H9 (cell line): ENCODE measurements around the gene TRHDE. TPM values are rescaled to one million over a fixed set of nuclear protein-coding genes. Genes with fewer than 3 reads are reported as not detected.

Experiments used
- DNase-seq: peaks from one replicate; pipeline ENCODE4 v3.0.0-alpha.2; 2017
- H2AFZ ChIP-seq: one replicate; pipeline ENCODE4 v1.6.1; 2013; ENCODE audit warnings: mild to moderate bottlenecking, low read length, control low read depth, moderate library complexity
- H2AK5ac ChIP-seq: 2 replicates; pipeline ENCODE4 v1.6.1; 2013; ENCODE audit warnings: low read length, control low read depth, mixed read lengths; ENCODE audit not compliant: insufficient read length
- H2BK120ac ChIP-seq: one replicate; pipeline ENCODE4 v1.6.1; 2013; ENCODE audit warnings: low read depth, mild to moderate bottlenecking, low read length, control low read depth, inconsistent platforms; ENCODE audit not compliant: poor library complexity, severe bottlenecking
- H2BK12ac ChIP-seq: 2 replicates; pipeline ENCODE4 v1.6.1; 2013; ENCODE audit warnings: low read length, control low read depth, mixed read lengths, low read depth; ENCODE audit not compliant: insufficient read length
- H2BK15ac ChIP-seq: 2 replicates; pipeline ENCODE4 v1.6.1; 2013; ENCODE audit warnings: low read depth, low read length, control low read depth
- H2BK20ac ChIP-seq: one replicate; pipeline ENCODE4 v1.6.1; 2013; ENCODE audit warnings: low read depth, mild to moderate bottlenecking, low read length, control low read depth, inconsistent platforms; ENCODE audit not compliant: poor library complexity, severe bottlenecking
- H2BK5ac ChIP-seq: 2 replicates; pipeline ENCODE4 v1.6.1; 2013; ENCODE audit warnings: low read length, control low read depth, mixed read lengths; ENCODE audit not compliant: insufficient read length
- H3K14ac ChIP-seq: 2 replicates; pipeline ENCODE4 v1.6.1; 2013; ENCODE audit warnings: low read length, control low read depth; ENCODE audit not compliant: insufficient read depth
- H3K18ac ChIP-seq: 2 replicates; pipeline ENCODE4 v1.6.1; 2013; ENCODE audit warnings: low read depth, mild to moderate bottlenecking, mixed read lengths, low read length, control low read depth; ENCODE audit not compliant: insufficient read length
- H3K23ac ChIP-seq: 2 replicates; pipeline ENCODE4 v1.6.1; 2013; ENCODE audit warnings: low read length, control low read depth, mixed read lengths, low read depth; ENCODE audit not compliant: insufficient read length
- H3K23me2 ChIP-seq: 2 replicates; pipeline ENCODE4 v1.6.1; 2013; ENCODE audit warnings: low read depth, mild to moderate bottlenecking, mixed read lengths, low read length, control low read depth; ENCODE audit not compliant: insufficient read length, poor library complexity, severe bottlenecking
- H3K27ac ChIP-seq: 2 replicates; pipeline ENCODE4 v1.5.1; 2013; ENCODE audit warnings: low read length, control low read depth, mixed read lengths, low read depth; ENCODE audit not compliant: insufficient read length
- H3K27me3 ChIP-seq: 2 replicates; pipeline ENCODE4 v1.6.1; 2013; ENCODE audit warnings: low read length, control low read depth, inconsistent platforms; ENCODE audit not compliant: insufficient read depth
- H3K4ac ChIP-seq: 2 replicates; pipeline ENCODE4 v1.6.1; 2013; ENCODE audit warnings: low read depth, mild to moderate bottlenecking, control low read depth, inconsistent platforms, low read length, moderate library complexity
- H3K4me1 ChIP-seq: 2 replicates; pipeline ENCODE4 v1.6.1; 2013; ENCODE audit warnings: low read length, control low read depth, inconsistent platforms; ENCODE audit not compliant: insufficient read depth
- H3K4me2 ChIP-seq: 2 replicates; pipeline ENCODE4 v1.6.1; 2013; ENCODE audit warnings: low read length, control low read depth, mixed read lengths; ENCODE audit not compliant: insufficient read length, insufficient read depth
- H3K56ac ChIP-seq: 2 replicates; pipeline ENCODE4 v1.6.1; 2013; ENCODE audit warnings: low read depth, mild to moderate bottlenecking, mixed read lengths, low read length, control low read depth; ENCODE audit not compliant: insufficient read length
- H3K79me1 ChIP-seq: 2 replicates; pipeline ENCODE4 v1.6.1; 2013; ENCODE audit warnings: low read depth, mild to moderate bottlenecking, moderate library complexity, low read length, control low read depth, inconsistent platforms; ENCODE audit not compliant: insufficient read depth, poor library complexity, severe bottlenecking
- H3K79me2 ChIP-seq: 2 replicates; pipeline ENCODE4 v1.6.1; 2013; ENCODE audit warnings: low read length, control low read depth, inconsistent platforms; ENCODE audit not compliant: insufficient read depth
- H3K9ac ChIP-seq: 2 replicates; pipeline ENCODE4 v1.6.1; 2013; ENCODE audit warnings: low read length, control low read depth, mixed read lengths; ENCODE audit not compliant: insufficient read length; ENCODE audit errors: extremely low read depth
- H3K9me3 ChIP-seq: one replicate; pipeline ENCODE4 v1.6.1; 2013; ENCODE audit warnings: low read depth, low read length, inconsistent platforms; ENCODE audit not compliant: control insufficient read depth
- H3T11ph ChIP-seq: one replicate; pipeline ENCODE4 v1.6.1; 2013; ENCODE audit warnings: mild to moderate bottlenecking, low read length, control low read depth, inconsistent platforms
- H4K20me1 ChIP-seq: one replicate; pipeline ENCODE4 v1.6.1; 2013; ENCODE audit not compliant: control insufficient read depth, insufficient read length, insufficient read depth
- H4K5ac ChIP-seq: 2 replicates; pipeline ENCODE4 v1.6.1; 2013; ENCODE audit warnings: low read depth, mild to moderate bottlenecking, mixed read lengths, low read length, control low read depth; ENCODE audit not compliant: insufficient read length
- H4K8ac ChIP-seq: replicated peaks from 2 replicates; pipeline ENCODE4 v1.6.1; 2013; ENCODE audit warnings: low read length, control low read depth, mixed read lengths, low read depth; ENCODE audit not compliant: insufficient read length
- H4K91ac ChIP-seq: 2 replicates; pipeline ENCODE4 v1.6.1; 2013; ENCODE audit warnings: low read depth, mild to moderate bottlenecking, moderate library complexity, mixed read lengths, low read length, control low read depth; ENCODE audit not compliant: insufficient read length
- H3K27ac Mint-ChIP-seq, 3 experiments: 2 replicates in 2 of 3; 3 replicates in 1 of 3; pipeline ENCODE4 v1.8.0; 2020 to 2021; ENCODE audit warnings: mixed read lengths in 3 of 3, mild to moderate bottlenecking in 1 of 3, moderate library complexity in 1 of 3
- H3K27me3 Mint-ChIP-seq: 2 replicates; pipeline ENCODE4 v1.8.0; 2021; ENCODE audit warnings: low read depth, mild to moderate bottlenecking, moderate library complexity, mixed read lengths
- H3K36me3 Mint-ChIP-seq, 3 experiments: 2 replicates in 2 of 3; 3 replicates in 1 of 3; pipeline ENCODE4 v1.8.0; 2020 to 2021; ENCODE audit warnings: low read depth in 3 of 3, mixed read lengths in 3 of 3; ENCODE audit not compliant: insufficient read depth in 1 of 3
- H3K4me1 Mint-ChIP-seq, 2 experiments: 2 replicates each; pipeline ENCODE4 v1.8.0; 2020; ENCODE audit warnings: mixed read lengths in 2 of 2
- H3K4me3 Mint-ChIP-seq, 2 experiments: 2 replicates in 1 of 2; 3 replicates in 1 of 2; pipeline ENCODE4 v1.8.0; 2020 to 2021; ENCODE audit warnings: mild to moderate bottlenecking in 2 of 2, mixed read lengths in 2 of 2, moderate library complexity in 1 of 2
- H3K9me3 Mint-ChIP-seq, 2 experiments: 2 replicates in 1 of 2; 3 replicates in 1 of 2; pipeline ENCODE4 v1.8.0; 2020; ENCODE audit warnings: mild to moderate bottlenecking in 2 of 2, mixed read lengths in 2 of 2, moderate library complexity in 1 of 2
- CTCF ChIP-seq: fragments of 200-600 bp; sonication (generic); conservative IDR thresholded peaks from 3 replicates; pipeline ENCODE4 v1.8.0; 2021; ENCODE audit warnings: antibody characterized with exemption, mild to moderate bottlenecking
- WGBS: extraction: QIAGEN DNeasy Blood & Tissue Kit; methylation state at CpG from one replicate; pipeline ENCODE4 v1.1.7; 2013; ENCODE audit warnings: missing lambda C conversion rate, low lambda C conversion rate, mixed read lengths; ENCODE audit not compliant: insufficient read length; ENCODE audit errors: extremely low coverage; 5-methylcytosine and 5-hydroxymethylcytosine counted together
- total RNA-seq: library from RNA; stranded (reverse); gene quantifications from 2 replicates; pipeline ENCODE4 v1.2.1, GENCODE V29; 2021

TRHDE gene
- total RNA-seq, 1 experiment from 2014 or later = 1.0 TPM

GRCh38 chr12:72261885-72262284, 10.3 kb upstream of the TRHDE start:
- no peak overlapping the region for H3K14ac ChIP-seq
- H3K23ac ChIP-seq = no peak overlapping the region
- no peak overlapping the region for H4K91ac ChIP-seq
- no peak overlapping the region for H3K4ac ChIP-seq
- no peak overlapping the region for H3K27ac ChIP-seq
- H2BK12ac ChIP-seq = no peak overlapping the region
- H3K56ac ChIP-seq = no peak overlapping the region
- H2BK20ac ChIP-seq = no peak overlapping the region
- no peaks in the 10 kb centered on the region for H3K27me3 Mint-ChIP-seq
- no peak overlapping the region for H2AFZ ChIP-seq
- no peaks in the 10 kb centered on the region for H3K4me1 Mint-ChIP-seq
- no peaks in the 10 kb centered on the region for H3K27me3 ChIP-seq
- no peak overlapping the region for H3T11ph ChIP-seq
- no peak overlapping the region for H3K27ac Mint-ChIP-seq
- no peaks in the 10 kb centered on the region for H3K9me3 Mint-ChIP-seq
- H4K5ac ChIP-seq = no peak overlapping the region
- no peak overlapping the region for H3K4me2 ChIP-seq
- no peak overlapping the region for H3K9ac ChIP-seq
- no peaks in the 10 kb centered on the region for H3K9me3 ChIP-seq
- no peak overlapping the region for H4K8ac ChIP-seq
- H3K79me2 ChIP-seq = no peaks in the 10 kb centered on the region
- DNase-seq = no peak
- no peaks in the 10 kb centered on the region for H4K20me1 ChIP-seq
- no peak for TF ChIP-seq CTCF
- H2AK5ac ChIP-seq = no peak overlapping the region
- no CpG with 5 or more reads among the region's 2 CpGs for WGBS
- H3K4me3 Mint-ChIP-seq = no peak overlapping the region
- H3K79me1 ChIP-seq = no peaks in the 10 kb centered on the region
- no peak overlapping the region for H2BK15ac ChIP-seq
- no peak overlapping the region for H2BK5ac ChIP-seq
- H3K4me1 ChIP-seq = no peaks in the 10 kb centered on the region
- no peaks in the 10 kb centered on the region; a peak in 1 of 7 replicates for H3K36me3 Mint-ChIP-seq
- H3K23me2 ChIP-seq = no peaks in the 10 kb centered on the region
- no peak overlapping the region for H3K18ac ChIP-seq
- H2BK120ac ChIP-seq = no peak overlapping the region
